Vagina (tissue), 2 donors: ENCODE results near the gene PIK3R3.

Source experiments
- POLR2A ChIP-seq, 2 donors: fragments of 450-650 bp; IDR thresholded peaks; one replicate each; pipeline ENCODE4 v1.6.1; 2017; ENCODE audit warnings: antibody characterized with exemption in 2 of 2, mild to moderate bottlenecking in 2 of 2, moderate library complexity in 2 of 2
- TF ChIP-seq, protein P1 (sequence below), 3 experiments: fragments of 450-650 bp in 2 of 3; fragments of 200-600 bp in 1 of 3; sonication (generic) in 1 of 3; IDR thresholded peaks; one replicate each; pipeline ENCODE4 v1.5.1; 2017 to 2019; ENCODE audit warnings: antibody characterized with exemption in 3 of 3, mild to moderate bottlenecking in 2 of 3, moderate library complexity in 2 of 3

DNA sequence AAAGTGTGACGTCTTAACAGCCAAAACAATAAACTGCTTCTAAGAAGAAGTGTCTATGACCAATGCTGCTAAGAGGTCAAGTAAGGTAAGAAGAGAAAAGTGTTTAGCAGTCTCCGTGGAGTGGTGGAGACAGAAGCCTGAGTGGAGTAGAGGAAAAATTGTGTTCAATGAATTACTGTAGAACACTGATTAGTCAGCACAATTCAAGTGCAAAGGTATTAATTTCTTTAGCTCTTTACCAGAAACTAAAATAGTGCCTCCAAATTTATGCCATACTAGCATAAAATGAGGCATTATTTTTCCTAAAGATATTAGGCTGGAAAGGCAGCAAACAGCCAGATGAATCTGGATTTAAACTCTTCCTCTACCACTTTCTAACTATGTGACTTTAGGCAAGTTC, 56.1 kb downstream of the PIK3R3 start:
- TF ChIP-seq, protein P1, sequence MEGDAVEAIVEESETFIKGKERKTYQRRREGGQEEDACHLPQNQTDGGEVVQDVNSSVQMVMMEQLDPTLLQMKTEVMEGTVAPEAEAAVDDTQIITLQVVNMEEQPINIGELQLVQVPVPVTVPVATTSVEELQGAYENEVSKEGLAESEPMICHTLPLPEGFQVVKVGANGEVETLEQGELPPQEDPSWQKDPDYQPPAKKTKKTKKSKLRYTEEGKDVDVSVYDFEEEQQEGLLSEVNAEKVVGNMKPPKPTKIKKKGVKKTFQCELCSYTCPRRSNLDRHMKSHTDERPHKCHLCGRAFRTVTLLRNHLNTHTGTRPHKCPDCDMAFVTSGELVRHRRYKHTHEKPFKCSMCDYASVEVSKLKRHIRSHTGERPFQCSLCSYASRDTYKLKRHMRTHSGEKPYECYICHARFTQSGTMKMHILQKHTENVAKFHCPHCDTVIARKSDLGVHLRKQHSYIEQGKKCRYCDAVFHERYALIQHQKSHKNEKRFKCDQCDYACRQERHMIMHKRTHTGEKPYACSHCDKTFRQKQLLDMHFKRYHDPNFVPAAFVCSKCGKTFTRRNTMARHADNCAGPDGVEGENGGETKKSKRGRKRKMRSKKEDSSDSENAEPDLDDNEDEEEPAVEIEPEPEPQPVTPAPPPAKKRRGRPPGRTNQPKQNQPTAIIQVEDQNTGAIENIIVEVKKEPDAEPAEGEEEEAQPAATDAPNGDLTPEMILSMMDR (IDR thresholded peaks at IDR 0.05): no peak
- no peak for TF ChIP-seq POLR2A (IDR thresholded peaks at IDR 0.05)
